22Rv1 (cell line): ENCODE data around the gene TMEM171.

Source experiments
- H3K27ac ChIP-seq: fragments of 450-650 bp; 2 replicates; pipeline ENCODE4 v1.5.1; 2017
- CTCF ChIP-seq: fragments of 450-650 bp; IDR thresholded peaks from 2 replicates; pipeline ENCODE4 v1.5.1; 2017; ENCODE audit warnings: mild to moderate bottlenecking
- ZFX ChIP-seq: fragments of 450-650 bp; IDR thresholded peaks from 2 replicates; pipeline ENCODE4 v1.6.1; 2017; ENCODE audit warnings: antibody characterized with exemption, borderline replicate concordance

Gene TMEM171

GRCh38 chr5:73137563-73138530 is 17.5 kb downstream of the TMEM171 start:
- H3K27ac ChIP-seq: no peak overlapping the region
- TF ChIP-seq ZFX: no peak
- no peak for TF ChIP-seq CTCF

- TF ChIP-seq ZFX (no peak), CTCF (no peak)
- no peak overlapping the region for H3K27ac ChIP-seq
These were observed 19.1 kb downstream of the TMEM171 start for GRCh38 chr5:73139485-73139884.

GRCh38 chr5:73140801-73141200 is 20.4 kb downstream of the TMEM171 start:
- no peak overlapping the region for H3K27ac ChIP-seq
- TF ChIP-seq ZFX: no peak
- TF ChIP-seq CTCF: no peak

GRCh38 chr5:73142035-73142434 is 21.7 kb downstream of the TMEM171 start:
- no peak overlapping the region for H3K27ac ChIP-seq
- TF ChIP-seq ZFX: no peak
- TF ChIP-seq CTCF: no peak

- no peak for TF ChIP-seq ZFX
- TF ChIP-seq CTCF: no peak
- no peak overlapping the region for H3K27ac ChIP-seq
These were observed 23.3 kb downstream of the TMEM171 start for GRCh38 chr5:73143716-73144115.

GRCh38 chr5:73149540-73149939 is 29.2 kb downstream of the TMEM171 start:
- TF ChIP-seq CTCF (no peak), ZFX (no peak)
- H3K27ac ChIP-seq: no peak overlapping the region

GRCh38 chr5:73150876-73151275 is 30.5 kb downstream of the TMEM171 start:
- TF ChIP-seq ZFX: no peak
- TF ChIP-seq CTCF: no peak
- H3K27ac ChIP-seq: no peak overlapping the region
